ENCODE data around the gene DERA.
"Not testable (repeated sequence)": the region's sequence is repeated elsewhere in the genome, so short reads cannot be mapped to it uniquely, and the experiment has no call there.

The DERA gene

GRCh38 chr12:16012117-16012516 lies 101.0 kb downstream of the DERA start:
- no peaks in the 10 kb centered on the region for H3K27me3 ChIP-seq (ENCODE audit: insufficient read depth, low read length)
- H3F3A ChIP-seq (ENCODE audit: insufficient read depth, low read length), result no peaks in the 10 kb centered on the region
- H4K20me1 ChIP-seq (ENCODE audit: insufficient read depth, low read length), result no peaks in the 10 kb centered on the region
- H3K4me3 ChIP-seq (ENCODE audit: low read depth, low read length, poor library complexity, severe bottlenecking), result no peak overlapping the region
- peaks cover 8% of the 10 kb centered on the region; the same call in 1 of the 2 replicates for H3K9me3 ChIP-seq (ENCODE audit: low read length)
- no peaks in the 10 kb centered on the region; the same call in 1 of the 2 replicates for H3K36me3 ChIP-seq (ENCODE audit: insufficient read depth, low read length)
- H3K9me2 ChIP-seq (ENCODE audit: low read depth, low read length), result no peaks in the 10 kb centered on the region
- no peak for TF ChIP-seq CTCF (IDR thresholded peaks at IDR 0.05; ENCODE audit: low read length)
- no peak for TF ChIP-seq EZH2 (IDR thresholded peaks at IDR 0.05; ENCODE audit: borderline replicate concordance, low read length)
- no peak overlapping the region for H3K4me2 ChIP-seq (ENCODE audit: low read length)
- H3K27ac ChIP-seq (ENCODE audit: low read depth, low read length, poor library complexity, severe bottlenecking), result no peak overlapping the region
- no peak overlapping the region for H2AFZ ChIP-seq (ENCODE audit: low read length)
- H3K9ac ChIP-seq (ENCODE audit: low read length), result no peak overlapping the region
- H3K79me2 ChIP-seq (ENCODE audit: insufficient read depth, low read length), result no peaks in the 10 kb centered on the region
- H3K4me1 ChIP-seq (ENCODE audit: insufficient read depth, low read length, severe bottlenecking), result no peaks in the 10 kb centered on the region

- not testable (repeated sequence) for H3K4me2 ChIP-seq (ENCODE audit: low read length); H3K79me2 ChIP-seq (ENCODE audit: insufficient read depth, low read length); H3K27me3 ChIP-seq (ENCODE audit: insufficient read depth, low read length); H3K9ac ChIP-seq (ENCODE audit: low read length); H3K36me3 ChIP-seq (ENCODE audit: insufficient read depth, low read length); H2AFZ ChIP-seq (ENCODE audit: low read length); H3K9me3 ChIP-seq (ENCODE audit: low read length); H3F3A ChIP-seq (ENCODE audit: insufficient read depth, low read length); H3K4me1 ChIP-seq (ENCODE audit: insufficient read depth, low read length, severe bottlenecking); H4K20me1 ChIP-seq (ENCODE audit: insufficient read depth, low read length); H3K4me3 ChIP-seq (ENCODE audit: low read depth, low read length, poor library complexity, severe bottlenecking); H3K27ac ChIP-seq (ENCODE audit: low read depth, low read length, poor library complexity, severe bottlenecking); H3K9me2 ChIP-seq (ENCODE audit: low read depth, low read length)
Measured at GRCh38 chr12:16013722-16014121, 102.6 kb downstream of the DERA start.

GRCh38 chr12:16014394-16014793 lies 103.3 kb downstream of the DERA start:
- H3K4me3 ChIP-seq (ENCODE audit: low read depth, low read length, poor library complexity, severe bottlenecking); H3K9me3 ChIP-seq (ENCODE audit: low read length); H3K36me3 ChIP-seq (ENCODE audit: insufficient read depth, low read length); H3K27me3 ChIP-seq (ENCODE audit: insufficient read depth, low read length); H3K9me2 ChIP-seq (ENCODE audit: low read depth, low read length); H3F3A ChIP-seq (ENCODE audit: insufficient read depth, low read length); H3K4me2 ChIP-seq (ENCODE audit: low read length); H3K4me1 ChIP-seq (ENCODE audit: insufficient read depth, low read length, severe bottlenecking); H4K20me1 ChIP-seq (ENCODE audit: insufficient read depth, low read length); H3K79me2 ChIP-seq (ENCODE audit: insufficient read depth, low read length); H2AFZ ChIP-seq (ENCODE audit: low read length); H3K27ac ChIP-seq (ENCODE audit: low read depth, low read length, poor library complexity, severe bottlenecking); H3K9ac ChIP-seq (ENCODE audit: low read length): not testable (repeated sequence)

DNA sequence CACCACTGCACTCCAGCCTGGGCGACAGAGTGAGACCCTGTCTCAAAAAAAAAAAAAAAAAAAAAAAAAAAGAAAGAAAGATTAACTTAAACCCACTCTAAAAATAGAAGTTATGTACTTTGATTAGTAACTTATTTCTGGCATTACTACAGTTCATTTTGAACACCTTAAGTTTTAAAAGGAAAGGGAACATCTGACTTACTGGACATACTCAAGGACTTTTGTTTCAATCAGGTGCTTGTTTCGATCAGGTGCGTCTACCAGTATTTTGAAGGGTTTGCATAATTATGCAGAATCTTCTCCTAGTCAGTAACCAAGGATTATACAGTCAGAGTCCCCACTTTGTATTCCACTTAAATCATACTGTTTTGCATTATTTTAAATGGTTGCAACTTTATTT lies 105.6 kb downstream of the DERA start:
- Histone ChIP-seq H2AFZ (ENCODE audit: low read length) (no peak overlapping the region), H3K9me3 (ENCODE audit: low read length) (peaks cover 11% of the 10 kb centered on the region; the same call in 1 of the 2 replicates), H3K4me2 (ENCODE audit: low read length) (no peak overlapping the region), H3K4me1 (ENCODE audit: insufficient read depth, low read length, severe bottlenecking) (no peaks in the 10 kb centered on the region), H3K27ac (ENCODE audit: low read depth, low read length, poor library complexity, severe bottlenecking) (no peak overlapping the region), H3K79me2 (ENCODE audit: insufficient read depth, low read length) (no peaks in the 10 kb centered on the region), H3K9me2 (ENCODE audit: low read depth, low read length) (no peaks in the 10 kb centered on the region), H4K20me1 (ENCODE audit: insufficient read depth, low read length) (no peaks in the 10 kb centered on the region), H3K27me3 (ENCODE audit: insufficient read depth, low read length) (no peaks in the 10 kb centered on the region), H3F3A (ENCODE audit: insufficient read depth, low read length) (no peaks in the 10 kb centered on the region), H3K9ac (ENCODE audit: low read length) (no peak overlapping the region), H3K36me3 (ENCODE audit: insufficient read depth, low read length) (peaks cover 10% of the 10 kb centered on the region), H3K4me3 (ENCODE audit: low read depth, low read length, poor library complexity, severe bottlenecking) (no peak overlapping the region)
- TF ChIP-seq EZH2 (IDR thresholded peaks at IDR 0.05; ENCODE audit: borderline replicate concordance, low read length) (no peak), CTCF (IDR thresholded peaks at IDR 0.05; ENCODE audit: low read length) (no peak)

Measured in OCI-LY1 (cell line).